GM19023 (cell line): ENCODE data around the gene DHX34.
"Not testable (repeated sequence)": the region's sequence is repeated elsewhere in the genome, so short reads cannot be mapped to it uniquely, and the experiment has no call there.

Experiments used
- ATAC-seq: cut with Tn5 transposase; IDR thresholded peaks from one replicate; pipeline ENCODE4 v1.9.1; 2021; ENCODE audit warnings: mild to moderate bottlenecking, moderate library complexity; ENCODE audit not compliant: unreplicated experiment

DHX34 gene

GRCh38 chr19:47323872-47324271 lies 25.2 kb upstream of the DHX34 start:
- ATAC-seq: no peak

GRCh38 chr19:47324502-47324901 lies 24.6 kb upstream of the DHX34 start:
- ATAC-seq: no peak

- ATAC-seq: no peak
Observed at GRCh38 chr19:47330466-47330869, 18.6 kb upstream of the DHX34 start.

- no peak for ATAC-seq
Observed at GRCh38 chr19:47331490-47331889, 17.6 kb upstream of the DHX34 start.

GRCh38 chr19:47331931-47332547 lies 17.1 kb upstream of the DHX34 start, which contains the start of gene C5AR2:
C5AR2 (plus strand) TSS chr19:47332175; CDS start chr19:47340800, 8,625 bp downstream.
- ATAC-seq: no peak

- ATAC-seq: not testable (repeated sequence)
Observed at GRCh38 chr19:47336765-47337718, 12.1 kb upstream of the DHX34 start.

- no peak for ATAC-seq
Observed at GRCh38 chr19:47339196-47339880, 9.8 kb upstream of the DHX34 start.

GRCh38 chr19:47340477-47341208 lies 8.5 kb upstream of the DHX34 start:
- no peak for ATAC-seq

GRCh38 chr19:47341734-47342133 lies 7.4 kb upstream of the DHX34 start:
- no peak for ATAC-seq

- no peak for ATAC-seq
Observed at GRCh38 chr19:47343194-47343802, 5.8 kb upstream of the DHX34 start.

GRCh38 chr19:47344425-47344824 lies 4.7 kb upstream of the DHX34 start:
- no peak for ATAC-seq

- ATAC-seq: not testable (repeated sequence)
Observed at GRCh38 chr19:47346024-47346423, 3.1 kb upstream of the DHX34 start.

GRCh38 chr19:47350630-47351029 lies 1.5 kb downstream of the DHX34 start:
- no peak for ATAC-seq

GRCh38 chr19:47351548-47351947 lies 2.4 kb downstream of the DHX34 start:
- no peak for ATAC-seq

GRCh38 chr19:47352095-47352494 lies 3.0 kb downstream of the DHX34 start:
- ATAC-seq: no peak

- no peak for ATAC-seq
Observed at GRCh38 chr19:47353307-47353712, 4.2 kb downstream of the DHX34 start.

GRCh38 chr19:47356900-47357299 lies 7.8 kb downstream of the DHX34 start:
- ATAC-seq: no peak

- ATAC-seq: no peak
Observed at GRCh38 chr19:47357788-47358680, 8.9 kb downstream of the DHX34 start.

- no peak for ATAC-seq
Observed at GRCh38 chr19:47358936-47359335, 9.8 kb downstream of the DHX34 start.
